SK-N-SH treated with all-trans-retinoic acid at 6 μM for 48 hours (cell line): Measurements from ENCODE around the gene CALN1.

Source experiments
- ARNTL ChIP-seq: fragments of 450-650 bp; formaldehyde crosslinking; IDR thresholded peaks from 2 replicates; pipeline ENCODE4 v1.5.0; 2020; ENCODE audit warnings: low read depth, mild to moderate bottlenecking, moderate library complexity, borderline replicate concordance
- CREB5 ChIP-seq: fragments of 250-450 bp; sonication (Bioruptor Pico); IDR thresholded peaks from 2 replicates; pipeline ENCODE4 v1.5.1; 2020; ENCODE audit warnings: low read depth, mild to moderate bottlenecking, moderate library complexity
- CSDC2 ChIP-seq: fragments of 250-450 bp; sonication (Bioruptor Pico); IDR thresholded peaks from 2 replicates; pipeline ENCODE4 v1.5.0; 2020; ENCODE audit warnings: mild to moderate bottlenecking, moderate library complexity
- CSRNP3 ChIP-seq: fragments of 250-450 bp; sonication (Bioruptor Pico); IDR thresholded peaks from 2 replicates; pipeline ENCODE4 v1.5.1; 2021; ENCODE audit warnings: mild to moderate bottlenecking, moderate library complexity
- ESRRG ChIP-seq: fragments of 250-450 bp; sonication (Bioruptor Pico); IDR thresholded peaks from 2 replicates; pipeline ENCODE4 v1.6.1; 2021; ENCODE audit warnings: mild to moderate bottlenecking
- ISL1 ChIP-seq: fragments of 250-450 bp; sonication (Bioruptor Pico); IDR thresholded peaks from 2 replicates; pipeline ENCODE4 v2.1.2; 2022; ENCODE audit warnings: mild to moderate bottlenecking, moderate library complexity
- PPARA ChIP-seq: fragments of 250-450 bp; sonication (Bioruptor Pico); IDR thresholded peaks from 2 replicates; pipeline ENCODE4 v1.5.0; 2020; ENCODE audit warnings: mild to moderate bottlenecking, borderline replicate concordance
- RARB ChIP-seq: fragments of 250-450 bp; sonication (Bioruptor Pico); IDR thresholded peaks from 2 replicates; pipeline ENCODE4 v1.8.0; 2021; ENCODE audit warnings: mild to moderate bottlenecking, moderate library complexity
- SNAI2 ChIP-seq: fragments of 250-450 bp; sonication (Bioruptor Pico); IDR thresholded peaks from 2 replicates; pipeline ENCODE4 v1.5.0; 2020; ENCODE audit warnings: mild to moderate bottlenecking, moderate library complexity
- ZNF565 ChIP-seq: fragments of 450-650 bp; formaldehyde crosslinking; conservative IDR thresholded peaks from 2 replicates; pipeline ENCODE4 v1.5.0; 2020; ENCODE audit warnings: low read depth, mild to moderate bottlenecking, moderate library complexity
- TF ChIP-seq, protein P1 (sequence below): fragments of 250-450 bp; sonication (Bioruptor Pico); IDR thresholded peaks from 2 replicates; pipeline ENCODE4 v1.8.0; 2020; ENCODE audit warnings: mild to moderate bottlenecking, moderate library complexity, borderline replicate concordance
- TF ChIP-seq, protein P2 (sequence below): fragments of 250-450 bp; sonication (Bioruptor Pico); IDR thresholded peaks from 2 replicates; pipeline ENCODE4 v1.5.0; 2020; ENCODE audit warnings: mild to moderate bottlenecking, moderate library complexity

DNA sequence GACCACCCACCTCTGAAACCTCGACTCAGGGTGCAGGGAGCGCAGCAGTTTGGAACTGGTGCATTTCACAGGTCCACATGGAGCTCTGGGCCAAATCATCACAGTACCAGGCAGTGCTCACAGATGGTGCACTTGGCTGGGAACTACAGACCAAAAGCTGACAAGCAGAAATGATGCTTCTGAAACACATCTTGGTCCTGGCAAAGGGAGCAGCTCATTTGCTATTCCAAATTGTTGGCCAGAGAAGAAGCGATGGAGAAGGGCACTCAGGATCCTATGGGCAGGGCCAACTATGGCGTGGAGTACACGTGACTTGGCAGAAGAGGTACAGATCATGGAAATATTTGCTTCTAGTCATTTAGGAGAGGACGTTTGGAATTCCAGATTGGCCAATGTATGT, 383.9 kb downstream of the CALN1 start:
- TF ChIP-seq, protein P1, sequence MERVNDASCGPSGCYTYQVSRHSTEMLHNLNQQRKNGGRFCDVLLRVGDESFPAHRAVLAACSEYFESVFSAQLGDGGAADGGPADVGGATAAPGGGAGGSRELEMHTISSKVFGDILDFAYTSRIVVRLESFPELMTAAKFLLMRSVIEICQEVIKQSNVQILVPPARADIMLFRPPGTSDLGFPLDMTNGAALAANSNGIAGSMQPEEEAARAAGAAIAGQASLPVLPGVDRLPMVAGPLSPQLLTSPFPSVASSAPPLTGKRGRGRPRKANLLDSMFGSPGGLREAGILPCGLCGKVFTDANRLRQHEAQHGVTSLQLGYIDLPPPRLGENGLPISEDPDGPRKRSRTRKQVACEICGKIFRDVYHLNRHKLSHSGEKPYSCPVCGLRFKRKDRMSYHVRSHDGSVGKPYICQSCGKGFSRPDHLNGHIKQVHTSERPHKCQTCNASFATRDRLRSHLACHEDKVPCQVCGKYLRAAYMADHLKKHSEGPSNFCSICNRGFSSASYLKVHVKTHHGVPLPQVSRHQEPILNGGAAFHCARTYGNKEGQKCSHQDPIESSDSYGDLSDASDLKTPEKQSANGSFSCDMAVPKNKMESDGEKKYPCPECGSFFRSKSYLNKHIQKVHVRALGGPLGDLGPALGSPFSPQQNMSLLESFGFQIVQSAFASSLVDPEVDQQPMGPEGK, result no peak
- TF ChIP-seq ISL1 (CRISPR knock-in tag) (no peak), CREB5 (CRISPR knock-in tag) (no peak), RARB (no peak), PPARA (CRISPR knock-in tag) (no peak), ESRRG (CRISPR knock-in tag) (no peak), CSDC2 (no peak), CSRNP3 (CRISPR knock-in tag) (no peak), ARNTL (CRISPR knock-in tag) (no peak), SNAI2 (CRISPR knock-in tag) (no peak), ZNF565 (CRISPR knock-in tag) (no peak)
- TF ChIP-seq, protein P2, sequence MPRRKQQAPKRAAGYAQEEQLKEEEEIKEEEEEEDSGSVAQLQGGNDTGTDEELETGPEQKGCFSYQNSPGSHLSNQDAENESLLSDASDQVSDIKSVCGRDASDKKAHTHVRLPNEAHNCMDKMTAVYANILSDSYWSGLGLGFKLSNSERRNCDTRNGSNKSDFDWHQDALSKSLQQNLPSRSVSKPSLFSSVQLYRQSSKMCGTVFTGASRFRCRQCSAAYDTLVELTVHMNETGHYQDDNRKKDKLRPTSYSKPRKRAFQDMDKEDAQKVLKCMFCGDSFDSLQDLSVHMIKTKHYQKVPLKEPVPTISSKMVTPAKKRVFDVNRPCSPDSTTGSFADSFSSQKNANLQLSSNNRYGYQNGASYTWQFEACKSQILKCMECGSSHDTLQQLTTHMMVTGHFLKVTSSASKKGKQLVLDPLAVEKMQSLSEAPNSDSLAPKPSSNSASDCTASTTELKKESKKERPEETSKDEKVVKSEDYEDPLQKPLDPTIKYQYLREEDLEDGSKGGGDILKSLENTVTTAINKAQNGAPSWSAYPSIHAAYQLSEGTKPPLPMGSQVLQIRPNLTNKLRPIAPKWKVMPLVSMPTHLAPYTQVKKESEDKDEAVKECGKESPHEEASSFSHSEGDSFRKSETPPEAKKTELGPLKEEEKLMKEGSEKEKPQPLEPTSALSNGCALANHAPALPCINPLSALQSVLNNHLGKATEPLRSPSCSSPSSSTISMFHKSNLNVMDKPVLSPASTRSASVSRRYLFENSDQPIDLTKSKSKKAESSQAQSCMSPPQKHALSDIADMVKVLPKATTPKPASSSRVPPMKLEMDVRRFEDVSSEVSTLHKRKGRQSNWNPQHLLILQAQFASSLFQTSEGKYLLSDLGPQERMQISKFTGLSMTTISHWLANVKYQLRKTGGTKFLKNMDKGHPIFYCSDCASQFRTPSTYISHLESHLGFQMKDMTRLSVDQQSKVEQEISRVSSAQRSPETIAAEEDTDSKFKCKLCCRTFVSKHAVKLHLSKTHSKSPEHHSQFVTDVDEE (CRISPR knock-in tag), result no peak
